Heart left ventricle (tissue), 16 donors: ENCODE results near the gene RUNX2. TPM values are rescaled to one million over a fixed set of nuclear protein-coding genes. Genes with fewer than 3 reads are reported as not detected.

Experiments
- ATAC-seq, 4 donors: fragments of 200-7000 bp; cut with Tn5 transposase; one replicate each; pipeline ENCODE4 v1.9.1; 2020 to 2022; ENCODE audit warnings: moderate library complexity in 4 of 4, mild to moderate bottlenecking in 3 of 4, moderate number of reproducible peaks in 1 of 4
- DNase-seq, 5 donors: peaks; one replicate each; pipeline ENCODE4 v3.0.0-alpha.2; 2020
- H3K27ac ChIP-seq, 12 donors: fragments of 200-600 bp; sonication (generic) in 4 of 12; one replicate each; pipeline versions ENCODE4 v1.5.0 to v1.8.0; 2016 to 2022; ENCODE audit warnings: mild to moderate bottlenecking in 2 of 12
- H3K27me3 ChIP-seq, 9 donors: fragments of 200-600 bp; sonication (generic) in 2 of 9; one replicate each; pipeline versions ENCODE4 v1.5.1 to v1.8.0; 2016 to 2022; ENCODE audit warnings: mild to moderate bottlenecking in 3 of 9
- H3K36me3 ChIP-seq, 9 donors: fragments of 200-600 bp; sonication (generic) in 2 of 9; one replicate each; pipeline versions ENCODE4 v1.5.0 to v1.8.0; 2018 to 2022; ENCODE audit warnings: mild to moderate bottlenecking in 2 of 9
- H3K4me1 ChIP-seq, 12 donors: fragments of 200-600 bp; sonication (generic) in 4 of 12; one replicate each; pipeline versions ENCODE4 v1.5.0 to v1.8.0; 2016 to 2022; ENCODE audit warnings: mild to moderate bottlenecking in 3 of 12
- H3K4me3 ChIP-seq, 12 donors: fragments of 200-600 bp; sonication (generic) in 4 of 12; one replicate each; pipeline versions ENCODE4 v1.5.0 to v1.8.0; 2017 to 2022; ENCODE audit warnings: mild to moderate bottlenecking in 9 of 12, moderate library complexity in 4 of 12
- H3K9me3 ChIP-seq, 12 donors: fragments of 200-600 bp; sonication (generic) in 4 of 12; one replicate each; pipeline versions ENCODE4 v1.5.0 to v1.8.0; 2016 to 2022; ENCODE audit warnings: mild to moderate bottlenecking in 1 of 12
- CTCF ChIP-seq, 12 donors: fragments of 200-600 bp; sonication (generic) in 4 of 12; IDR thresholded peaks; one replicate each; pipeline versions ENCODE4 v1.5.0 to v1.8.0; 2018 to 2022; ENCODE audit warnings: antibody characterized with exemption in 12 of 12, mild to moderate bottlenecking in 5 of 12
- POLR2A ChIP-seq, 2 donors: fragments of 450-650 bp; IDR thresholded peaks; one replicate each; pipeline ENCODE4 v1.6.1; 2017; ENCODE audit warnings: antibody characterized with exemption in 2 of 2, mild to moderate bottlenecking in 2 of 2, moderate library complexity in 2 of 2
- WGBS, 4 donors: extraction: QIAGEN DNeasy Blood & Tissue Kit in 2 of 4; methylation state at CpG; one replicate each; pipeline versions ENCODE4 v1.1.5 to v1.1.7; 2013 to 2018; 5-methylcytosine and 5-hydroxymethylcytosine counted together
- intact Hi-C, 10 donors: fragments of 100-400 bp; cut with DNase I; formaldehyde crosslinking; loops; one replicate each; pipeline versions ENCODE4 v1.11.1 to v1.14.2; 2022
- polyA plus RNA-seq, 2 donors: library from polyadenylated mRNA; stranded (reverse); fragments of 200-250 nt; gene quantifications; one replicate each; pipeline ENCODE4 v1.2.3, GENCODE V29; 2013
- total RNA-seq, 9 donors: library from RNA; depleted of rRNA in 2 of 9; stranded (reverse); fragments of >200 nt in 2 of 9; fragmentation: NEBNext Ultra II Directional in 3 of 9; extraction: Animal tissue kit (Norgen Biotek cat#: 25700) in 3 of 9; gene quantifications; one replicate each; pipeline versions ENCODE4 v1.1.0 to v1.2.4, GENCODE V29; 2016 to 2023
- donor health status: ischemic (EF 13 %, LVEDD 7.1; RV severe dilation, severe dysfunction).
- donor health status: healthy with polysubstance abuse.
- donor health status: DM: no; HTN: yes; CAD: no.
- donor health status: DM: no; HTN: no; CAD: no.
- donor health status: ischemic (EF 25% LVEDD 6.9; RV normal size, moderate dysfunction).
- donor health status: ischemic (EF 25% LVEDD 5.7; RV mildly dilated, moderate dysfunction).
- donor health status: healthy.
- donor health status: DM: yes; HTN: yes; CAD: no.
- donor health status: ischemic (EF 35%, LVEDD 5.7; RV mildly dilated, moderate dysfunction).
- donor health status: nonischemic (EF 11% LVEDD 7.7; RV severe dilation, severe dysfunction).
- donor health status: DM: yes; HTN: yes; CAD: no.
- donor health status: PGD.
- donor health status: ischemic (EF 29% LVEDD 5.4; RV normal size, mild dysfunction).
- donor health status: nonischemic (EF 23%, LVEDD 6.1; RV moderate dilation, normal function).

The RUNX2 gene
- total and polyA plus RNA-seq, 11 donors = 0.37 to 3.1 (median 2.0) TPM

- ATAC-seq (no peak), DNase-seq (no peak)
- TF ChIP-seq POLR2A (IDR thresholded peaks at IDR 0.05) (no peak), CTCF (IDR thresholded peaks at IDR 0.05) (no peak)
- Histone ChIP-seq H3K27me3 (no peaks in the 10 kb centered on the region), H3K36me3 (no peaks in the 10 kb centered on the region), H3K9me3 (no peaks in the 10 kb centered on the region), H3K27ac (no peak overlapping the region), H3K4me3 (no peak overlapping the region), H3K4me1 (peaks cover 0 to 11% (median 0%) of the 10 kb centered on the region in 12 donors)
- intact Hi-C loops = no loop called here
Measured at GRCh38 chr6:45488269-45488668, 160.1 kb downstream of the RUNX2 start.

- 81 to 97% (median 93%) methylated on average over 2 of the region's 2 CpGs for WGBS, 4 donors
- H3K27me3 ChIP-seq = no peaks in the 10 kb centered on the region
- H3K9me3 ChIP-seq = no peaks in the 10 kb centered on the region
- intact Hi-C loops = no loop called here
- ATAC-seq (no peak), DNase-seq (no peak)
- H3K36me3 ChIP-seq = no peaks in the 10 kb centered on the region
- no peak overlapping the region for H3K27ac ChIP-seq
- H3K4me3 ChIP-seq = no peak overlapping the region
- H3K4me1 ChIP-seq = peaks cover 0 to 11% (median 0%) of the 10 kb centered on the region in 12 donors
- TF ChIP-seq CTCF (IDR thresholded peaks at IDR 0.05) (no peak), POLR2A (IDR thresholded peaks at IDR 0.05) (no peak)
Measured at GRCh38 chr6:45488889-45489288, 160.8 kb downstream of the RUNX2 start.

- no peak overlapping the region for H3K4me3 ChIP-seq
- WGBS, 4 donors = 81 to 88% (median 83%) methylated on average over 5 of the region's 5 CpGs
- TF ChIP-seq POLR2A (IDR thresholded peaks at IDR 0.05) = no peak
- no peak for TF ChIP-seq CTCF (IDR thresholded peaks at IDR 0.05)
- H3K4me1 ChIP-seq = peaks cover 0 to 29% (median 0%) of the 10 kb centered on the region in 12 donors
- H3K9me3 ChIP-seq = no peaks in the 10 kb centered on the region
- no peaks in the 10 kb centered on the region for H3K27me3 ChIP-seq
- DNase-seq = no peak
- intact Hi-C loops = no loop called here
- no peak for ATAC-seq
- no peak overlapping the region for H3K27ac ChIP-seq
- no peaks in the 10 kb centered on the region for H3K36me3 ChIP-seq
Measured at GRCh38 chr6:45491048-45491735, 163.1 kb downstream of the RUNX2 start.

GRCh38 chr6:45491874-45492273 is 163.7 kb downstream of the RUNX2 start:
- ATAC-seq = no peak
- no peaks in the 10 kb centered on the region for H3K9me3 ChIP-seq
- intact Hi-C loops = no loop called here
- no peak for DNase-seq
- no peaks in the 10 kb centered on the region for H3K27me3 ChIP-seq
- TF ChIP-seq CTCF (IDR thresholded peaks at IDR 0.05) (no peak), POLR2A (IDR thresholded peaks at IDR 0.05) (no peak)
- H3K27ac ChIP-seq = no peak overlapping the region
- WGBS, 4 donors = 92 to 94% (median 94%) methylated on average over 6 of the region's 6 CpGs
- no peak overlapping the region for H3K4me3 ChIP-seq
- H3K4me1 ChIP-seq = peaks cover 0 to 29% (median 0%) of the 10 kb centered on the region in 12 donors
- no peaks in the 10 kb centered on the region for H3K36me3 ChIP-seq
